PC-9 (cell line): ENCODE data around the gene SYNRG. TPM values are rescaled to one million over a fixed set of nuclear protein-coding genes. Genes with fewer than 3 reads are reported as not detected.

Source experiments
- BruUV-seq: library from RNA; stranded (reverse); fragments of 400-500 nt; replicated peaks from 2 replicates; lab custom pipeline; 2021; lab: Mats Ljungman, UMichigan
- CTCF ChIA-PET: fragments of 300-600 bp; sonication (Branson Sonifier 250); formaldehyde crosslinking; loops from one replicate; lab custom pipeline; 2022; ENCODE audit warnings: antibody characterized with exemption; lab: Charles Lee
- POLR2A ChIA-PET: fragments of 300-600 bp; sonication (Branson Sonifier 250); formaldehyde crosslinking; loops from one replicate; lab custom pipeline; 2022; ENCODE audit warnings: antibody characterized with exemption; ENCODE audit not compliant: unreplicated experiment; lab: Charles Lee
- DNase-seq, 2 experiments: peaks; one replicate each; pipeline versions ENCODE4 v3.0.0 to v3.0.0-alpha.2; 2015 to 2022; ENCODE audit warnings: mixed read lengths in 1 of 2
- H2AFZ ChIP-seq: fragments of 200-600 bp; sonication (generic); 2 replicates; pipeline ENCODE4 v1.8.1; 2017; ENCODE audit warnings: antibody characterized with exemption
- H3F3A ChIP-seq: fragments of 200-600 bp; sonication (generic); 2 replicates; pipeline ENCODE4 v1.8.1; 2017; ENCODE audit warnings: antibody characterized with exemption, mild to moderate bottlenecking, low read depth; ENCODE audit not compliant: insufficient read depth
- H3K27ac ChIP-seq: fragments of 200-600 bp; sonication (generic); 2 replicates; pipeline ENCODE4 v1.6.1; 2016; ENCODE audit warnings: mixed run types
- H3K27me3 ChIP-seq: fragments of 200-600 bp; sonication (generic); 2 replicates; pipeline ENCODE4 v1.6.1; 2016; ENCODE audit warnings: low read depth, mixed run types; ENCODE audit not compliant: insufficient read depth
- H3K36me3 ChIP-seq: fragments of 200-600 bp; sonication (generic); 2 replicates; pipeline ENCODE4 v1.6.1; 2016; ENCODE audit warnings: low read depth, mixed run types
- H3K4me1 ChIP-seq: fragments of 200-600 bp; sonication (generic); replicated peaks from 2 replicates; pipeline ENCODE4 v1.6.1; 2016; ENCODE audit warnings: mixed run types; ENCODE audit not compliant: insufficient read depth
- H3K4me2 ChIP-seq: fragments of 200-600 bp; sonication (generic); 2 replicates; pipeline ENCODE4 v1.6.1; 2017; ENCODE audit warnings: mixed run types
- H3K4me3 ChIP-seq: fragments of 200-600 bp; sonication (generic); 2 replicates; pipeline ENCODE4 v1.6.1; 2016; ENCODE audit warnings: mixed run types
- H3K79me2 ChIP-seq: fragments of 200-600 bp; sonication (generic); 2 replicates; pipeline ENCODE4 v1.6.1; 2017; ENCODE audit warnings: low read depth, mixed run types
- H3K9me2 ChIP-seq: fragments of 200-600 bp; sonication (generic); 2 replicates; pipeline ENCODE4 v1.8.1; 2017; ENCODE audit warnings: mild to moderate bottlenecking; ENCODE audit not compliant: insufficient read depth
- H3K9me3 ChIP-seq: fragments of 200-600 bp; sonication (generic); 2 replicates; pipeline ENCODE4 v1.8.1; 2016; ENCODE audit warnings: low read depth; ENCODE audit not compliant: insufficient read depth
- H4K20me1 ChIP-seq: fragments of 200-600 bp; sonication (generic); 2 replicates; pipeline ENCODE4 v1.8.1; 2017; ENCODE audit not compliant: insufficient read depth
- CTCF ChIP-seq: fragments of 200-600 bp; sonication (generic); conservative IDR thresholded peaks from 2 replicates; pipeline ENCODE4 v1.6.1; 2017; ENCODE audit warnings: mixed run types, antibody characterized with exemption, mild to moderate bottlenecking, moderate library complexity
- EZH2 ChIP-seq: fragments of 200-600 bp; sonication (generic); IDR thresholded peaks from 2 replicates; pipeline ENCODE4 v1.8.0; 2017; ENCODE audit warnings: antibody characterized with exemption, low read depth
- intact Hi-C: fragments of 100-400 bp; cut with micrococcal nuclease; formaldehyde crosslinking; loops from one replicate; pipeline ENCODE4 v1.10.0; 2022; ENCODE audit not compliant: unreplicated experiment
- total RNA-seq: library from RNA; stranded (reverse); gene quantifications from 2 replicates; pipeline ENCODE4 v1.2.3, GENCODE V29; 2021

Gene SYNRG
- total RNA-seq, 1 experiment from 2014 or later, result 28.9 TPM

GRCh38 chr17:37481001-37481665 is 128.1 kb downstream of the SYNRG start:
- H3K9me2 ChIP-seq, result no peaks in the 10 kb centered on the region
- no peaks in the 10 kb centered on the region for H3K27me3 ChIP-seq
- no peaks in the 10 kb centered on the region for H3K9me3 ChIP-seq
- BruUV-seq, result no TSS peak
- ChIA-PET POLR2A (no interaction called here), CTCF (no interaction called here)
- no peak overlapping the region for H3K4me3 ChIP-seq
- H3F3A ChIP-seq, result peaks cover 38% of the 10 kb centered on the region
- H2AFZ ChIP-seq, result no peak overlapping the region
- TF ChIP-seq EZH2, result no peak
- TF ChIP-seq CTCF, result no peak
- peaks cover 7% of the 10 kb centered on the region; the same call in 1 of the 2 replicates for H3K36me3 ChIP-seq
- no peaks in the 10 kb centered on the region for H4K20me1 ChIP-seq
- no peak overlapping the region for H3K27ac ChIP-seq
- no peak for DNase-seq
- peaks cover 41% of the 10 kb centered on the region for H3K4me1 ChIP-seq
- no peaks in the 10 kb centered on the region for H3K79me2 ChIP-seq
- intact Hi-C loops, result no loop called here
- H3K4me2 ChIP-seq, result no peak overlapping the region

- no peak overlapping the region for H3K27ac ChIP-seq
- POLR2A ChIA-PET, result no interaction called here
Observed at GRCh38 chr17:37480427-37480826, 128.8 kb downstream of the SYNRG start.

GRCh38 chr17:37479025-37479424 is 130.2 kb downstream of the SYNRG start:
- no peak for TF ChIP-seq EZH2
- TF ChIP-seq CTCF, result no peak
- Histone ChIP-seq H3K4me2 (no peak overlapping the region), H3K9me3 (no peaks in the 10 kb centered on the region), H3K9me2 (no peaks in the 10 kb centered on the region), H3K4me1 (peaks cover 59% of the 10 kb centered on the region), H3K27me3 (no peaks in the 10 kb centered on the region), H2AFZ (no peak overlapping the region), H3K27ac (peak overlapping the region; percentile 95; the same call in 1 of the 2 replicates), H3K79me2 (no peaks in the 10 kb centered on the region; the same call in 1 of the 2 replicates), H4K20me1 (no peaks in the 10 kb centered on the region), H3K4me3 (no peak overlapping the region), H3K36me3 (peaks cover 7% of the 10 kb centered on the region; the same call in 1 of the 2 replicates), H3F3A (peaks cover 49% of the 10 kb centered on the region)
- ChIA-PET POLR2A (no interaction called here), CTCF (no interaction called here)
- BruUV-seq, result no TSS peak
- DNase-seq, result no peak
- intact Hi-C loops, result no loop called here

More at GRCh38 chr17:37480427-37480826, 128.8 kb downstream of the SYNRG start:
- no peak for DNase-seq
- no peaks in the 10 kb centered on the region; the same call in 1 of the 2 replicates for H3K79me2 ChIP-seq
- H3K36me3 ChIP-seq, result peaks cover 7% of the 10 kb centered on the region; the same call in 1 of the 2 replicates
- no peaks in the 10 kb centered on the region for H3K9me3 ChIP-seq
- H3K9me2 ChIP-seq, result no peaks in the 10 kb centered on the region
- CTCF ChIA-PET, result no interaction called here
- no TSS peak for BruUV-seq
- no peak overlapping the region for H3K4me2 ChIP-seq
- no peak overlapping the region for H3K4me3 ChIP-seq
- TF ChIP-seq EZH2 (no peak), CTCF (no peak)
- intact Hi-C loops, result no loop called here
- no peaks in the 10 kb centered on the region for H4K20me1 ChIP-seq
- no peak overlapping the region for H2AFZ ChIP-seq
- peaks cover 38% of the 10 kb centered on the region for H3F3A ChIP-seq
- no peaks in the 10 kb centered on the region for H3K27me3 ChIP-seq
- peaks cover 48% of the 10 kb centered on the region for H3K4me1 ChIP-seq
